Measurements from ENCODE around the gene PLEKHM2.

Gene PLEKHM2

DNA sequence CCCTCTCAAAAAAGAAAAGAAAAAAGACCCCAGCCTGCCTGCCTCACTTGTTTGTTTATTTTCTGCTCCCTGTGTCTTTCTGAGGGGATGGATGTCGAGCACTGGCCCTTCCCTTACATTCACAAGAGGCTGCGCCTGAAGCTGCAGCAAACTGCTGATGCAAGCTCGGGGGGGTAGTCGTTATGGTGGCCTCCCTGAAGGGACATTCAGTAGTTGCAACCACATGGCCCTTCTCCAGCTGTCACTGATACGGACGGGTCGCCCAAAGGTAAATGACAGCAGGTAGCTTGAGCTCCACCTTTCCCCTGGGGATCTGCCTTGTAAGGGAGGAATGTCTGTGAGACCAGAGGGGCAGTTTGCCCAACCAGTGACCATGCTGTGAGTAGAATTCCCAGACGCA lies 17.7 kb downstream of the PLEKHM2 start:
- no peak for DNase-seq (ENCODE audit: low read depth in 2 of 2)

DNA sequence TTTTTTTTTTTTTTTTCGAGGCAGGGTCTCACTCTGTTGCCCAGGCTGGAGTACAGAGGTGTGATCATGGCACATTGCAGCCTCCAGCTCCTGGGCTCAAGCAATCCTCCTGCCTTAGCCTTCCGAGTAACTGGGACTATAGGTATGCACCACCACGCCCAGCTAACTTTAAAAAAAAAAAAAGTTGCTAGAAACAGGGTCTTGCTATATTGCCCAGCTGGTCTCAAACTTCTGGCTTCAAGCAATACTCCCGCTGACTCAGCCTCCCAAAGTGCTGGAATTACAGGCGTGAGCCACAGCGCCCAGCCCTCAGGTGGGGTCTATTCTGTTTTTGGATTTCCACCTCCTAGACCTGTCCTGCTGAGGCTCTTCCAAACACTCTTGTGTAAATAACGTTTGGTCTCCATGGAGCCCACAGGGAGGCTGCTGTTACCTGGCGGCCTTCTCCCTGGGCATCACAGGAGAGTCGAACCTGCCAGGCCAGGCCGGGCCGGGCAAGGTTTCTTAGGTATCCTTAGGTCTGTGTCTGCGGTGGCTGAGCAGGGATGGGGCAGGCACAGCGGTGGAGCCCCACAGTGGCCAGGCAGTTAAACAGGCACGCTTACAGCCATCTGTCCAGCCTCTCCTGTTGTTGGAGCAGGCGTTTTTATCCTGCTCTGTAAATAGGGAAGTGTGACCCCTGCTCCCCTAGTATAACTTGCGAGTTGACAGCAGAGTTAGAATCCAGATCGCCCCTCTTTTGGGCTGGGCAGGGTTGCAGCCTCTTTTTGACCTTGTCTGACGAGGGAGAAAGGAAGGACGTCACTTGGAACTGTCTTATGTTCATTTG lies 18.8 kb downstream of the PLEKHM2 start:
- DNase-seq (ENCODE audit: low read depth in 2 of 2) = no peak

DNA sequence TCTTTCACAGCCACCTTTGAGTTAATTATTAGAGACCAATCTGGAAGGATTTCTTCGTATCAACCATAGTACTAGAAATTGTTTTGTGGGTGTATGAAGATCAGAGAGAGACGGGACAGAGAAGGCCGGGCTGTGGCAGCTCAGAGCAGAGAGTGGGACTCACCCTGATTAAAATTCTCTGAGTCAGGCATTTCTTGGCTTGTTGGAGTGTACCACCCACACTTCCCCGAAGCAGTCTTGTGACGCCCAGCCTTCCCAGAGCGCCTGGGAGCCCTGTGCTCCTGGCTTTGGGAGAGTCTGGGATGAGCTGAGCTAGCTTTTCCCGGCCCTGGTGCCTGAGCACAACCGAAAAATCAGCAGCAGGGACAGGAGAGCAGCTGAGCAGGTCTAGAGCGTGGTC lies 19.4 kb downstream of the PLEKHM2 start:
- no peak for DNase-seq (ENCODE audit: low read depth in 2 of 2)

DNA sequence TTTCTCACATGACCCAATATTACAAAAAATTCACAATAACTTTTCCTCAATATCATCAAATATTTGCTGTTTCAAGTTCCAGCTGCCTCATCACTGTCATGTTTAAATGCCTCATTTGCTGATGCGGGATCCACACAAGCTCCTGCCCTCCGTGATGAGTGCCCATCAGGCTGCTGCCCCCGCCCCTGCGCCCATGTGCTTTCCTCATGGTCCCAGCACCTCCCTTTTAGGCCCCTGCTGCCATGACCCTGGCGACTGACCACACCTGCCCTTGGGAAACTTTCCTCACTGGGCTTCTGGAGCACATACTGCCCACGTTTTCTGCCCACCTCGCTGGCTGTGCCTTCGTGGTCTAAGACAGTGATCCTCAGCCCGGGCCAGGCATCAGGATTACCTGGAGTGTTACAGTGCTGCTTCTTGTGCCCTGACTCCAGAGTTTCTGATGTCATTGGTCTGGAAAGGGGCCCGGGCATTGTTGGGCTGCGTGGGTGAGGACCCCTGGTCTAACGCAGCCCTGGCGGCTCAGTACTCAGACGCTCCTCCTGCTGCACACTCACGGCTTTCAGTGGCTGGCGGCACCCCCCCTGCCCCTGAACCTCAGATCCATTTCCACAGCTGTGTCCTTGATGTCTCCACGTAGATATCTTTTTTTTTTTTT lies 20.5 kb downstream of the PLEKHM2 start:
- no peak for DNase-seq (ENCODE audit: low read depth in 2 of 2)

DNA sequence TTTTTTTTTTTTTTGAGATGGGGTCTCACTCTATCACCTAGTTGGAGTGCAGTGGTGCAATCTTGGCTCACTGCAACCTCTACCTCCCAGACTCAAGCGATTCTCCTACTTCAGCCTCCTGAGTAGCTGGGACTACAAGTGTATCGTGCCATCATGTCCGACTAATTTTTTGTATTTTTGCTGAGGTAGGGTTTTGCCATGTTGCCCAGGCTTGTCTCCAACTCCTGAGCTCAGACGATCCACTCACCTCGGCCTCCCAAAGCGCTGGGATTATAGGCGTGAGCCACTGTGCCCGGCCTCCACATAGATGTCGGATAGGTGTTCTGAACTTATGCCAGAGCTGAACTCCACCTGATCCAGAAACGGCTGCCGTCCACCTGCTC lies 21.1 kb downstream of the PLEKHM2 start:
- DNase-seq (ENCODE audit: low read depth in 2 of 2) = no peak

DNA sequence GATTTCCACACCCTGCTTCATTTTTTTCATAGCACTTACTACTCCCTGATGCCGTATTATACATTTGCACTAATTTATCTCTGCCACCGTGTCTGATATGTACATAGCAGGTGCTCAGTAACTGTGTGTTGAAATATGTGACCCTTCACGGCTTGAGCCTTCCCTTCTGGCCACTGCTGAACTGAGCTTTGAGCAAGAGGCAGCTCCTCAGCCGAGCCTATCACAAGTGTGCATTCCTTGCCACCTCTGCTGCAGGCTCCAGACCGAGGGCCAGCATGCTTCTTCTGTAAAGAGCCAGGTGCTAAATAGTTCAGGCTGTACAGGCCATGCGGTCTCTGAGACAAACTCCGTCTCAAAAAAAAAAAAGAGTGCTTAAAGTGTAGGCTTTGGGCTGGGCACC lies 22.6 kb downstream of the PLEKHM2 start:
- no peak for DNase-seq (ENCODE audit: low read depth in 2 of 2)

DNA sequence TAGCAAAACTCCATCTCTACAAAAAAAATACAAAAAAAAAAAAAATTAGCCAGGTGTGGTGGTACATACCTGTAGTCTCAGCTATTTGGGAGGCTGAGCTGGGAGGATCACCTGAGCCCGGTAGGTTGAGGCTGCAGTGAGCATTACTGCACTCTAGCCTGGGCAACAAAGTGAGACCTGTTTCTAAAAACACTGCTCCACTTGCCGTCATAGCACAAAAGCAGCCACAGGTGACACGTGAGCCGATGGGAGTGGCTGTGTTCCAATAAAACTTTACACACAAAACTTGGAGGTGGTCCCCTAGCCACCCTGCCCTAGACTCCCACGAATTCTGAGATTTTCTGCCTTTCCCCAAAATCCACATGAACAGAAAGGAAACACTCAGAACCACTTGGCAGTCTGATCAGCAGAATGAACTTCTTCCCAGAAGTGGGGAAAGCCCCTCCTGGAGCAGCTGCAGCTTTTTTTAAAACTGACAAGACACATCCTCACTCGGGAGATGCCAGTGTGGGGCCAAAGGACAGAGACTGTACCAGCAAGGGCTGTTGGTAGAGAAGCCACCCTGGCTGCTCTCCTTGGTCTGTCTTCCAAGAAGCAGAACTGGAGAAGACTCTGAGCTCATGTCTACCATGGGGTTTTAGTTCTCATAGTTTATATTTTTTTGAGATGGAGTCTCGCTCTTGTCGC lies 23.3 kb downstream of the PLEKHM2 start:
- DNase-seq (ENCODE audit: low read depth in 2 of 2) = no peak

DNA sequence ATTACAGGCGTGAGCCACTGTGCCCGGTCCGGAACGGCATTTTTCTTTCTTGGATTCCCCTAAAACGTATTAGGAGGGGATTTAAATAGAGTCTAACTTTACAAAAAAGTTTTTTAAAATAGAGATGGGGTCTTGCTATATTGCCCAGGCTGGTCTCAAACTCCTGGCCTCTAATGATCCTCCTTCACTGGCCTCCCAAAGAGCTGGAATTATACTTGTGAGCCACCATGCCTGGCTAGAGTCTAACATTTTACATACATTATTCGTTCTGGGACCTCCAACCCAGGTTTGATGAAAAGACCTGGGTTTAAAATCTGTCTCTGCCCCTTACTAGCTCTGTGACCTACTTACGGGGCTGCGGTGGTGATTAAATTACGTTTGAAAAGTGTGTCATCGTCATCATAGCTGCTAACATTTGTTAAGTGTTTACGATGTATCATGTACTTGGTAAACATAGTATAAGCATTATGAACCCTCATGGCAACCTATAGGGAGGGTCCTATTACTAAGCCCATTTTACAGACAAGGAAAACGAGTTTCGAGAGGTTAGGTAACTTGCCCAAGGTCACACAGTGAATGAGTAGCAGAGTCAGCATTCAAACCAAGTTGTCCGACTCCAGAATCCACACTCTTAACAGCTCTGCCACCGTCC lies 24.5 kb downstream of the PLEKHM2 start:
- no peak for DNase-seq (ENCODE audit: low read depth in 2 of 2)

DNA sequence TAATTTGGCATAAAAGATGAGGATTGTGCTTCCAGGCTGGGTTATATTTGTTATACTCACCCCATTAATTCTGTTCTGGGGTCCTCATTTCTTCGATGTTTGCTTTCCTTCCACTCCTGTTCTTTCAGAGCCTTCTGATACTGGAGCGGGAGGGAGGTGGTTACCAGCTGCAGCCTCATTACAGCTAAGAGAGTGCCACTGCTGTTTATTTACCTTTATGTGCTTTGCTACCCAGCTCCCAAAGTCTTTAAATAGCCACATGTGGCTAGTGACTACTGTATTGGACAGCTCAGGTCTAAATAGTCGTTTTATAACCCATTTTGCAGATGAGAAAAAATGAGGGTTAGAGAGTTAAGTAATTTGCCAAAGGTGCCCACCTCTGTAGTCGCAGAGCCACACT lies 25.1 kb downstream of the PLEKHM2 start:
- DNase-seq (ENCODE audit: low read depth in 2 of 2) = no peak

DNA sequence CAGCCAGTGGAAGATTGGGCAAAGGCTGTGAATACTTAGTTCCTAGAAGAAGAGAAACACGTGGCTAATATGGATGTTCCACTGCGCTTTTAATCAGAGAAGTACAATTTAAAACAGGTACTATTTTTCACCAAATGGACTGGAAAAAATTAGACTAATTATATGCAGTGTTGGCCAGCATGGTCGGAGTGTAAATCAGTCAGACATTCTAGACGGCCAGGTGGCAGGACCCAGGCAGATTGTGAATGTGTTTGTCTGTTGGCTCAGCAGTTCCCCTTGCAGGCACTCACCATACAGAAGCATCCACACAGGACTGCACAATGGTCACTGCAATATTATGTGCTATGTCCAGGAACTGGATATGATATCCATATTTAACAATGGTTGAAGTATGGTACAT lies 28.0 kb downstream of the PLEKHM2 start:
- DNase-seq (ENCODE audit: low read depth in 2 of 2) = no peak

DNA sequence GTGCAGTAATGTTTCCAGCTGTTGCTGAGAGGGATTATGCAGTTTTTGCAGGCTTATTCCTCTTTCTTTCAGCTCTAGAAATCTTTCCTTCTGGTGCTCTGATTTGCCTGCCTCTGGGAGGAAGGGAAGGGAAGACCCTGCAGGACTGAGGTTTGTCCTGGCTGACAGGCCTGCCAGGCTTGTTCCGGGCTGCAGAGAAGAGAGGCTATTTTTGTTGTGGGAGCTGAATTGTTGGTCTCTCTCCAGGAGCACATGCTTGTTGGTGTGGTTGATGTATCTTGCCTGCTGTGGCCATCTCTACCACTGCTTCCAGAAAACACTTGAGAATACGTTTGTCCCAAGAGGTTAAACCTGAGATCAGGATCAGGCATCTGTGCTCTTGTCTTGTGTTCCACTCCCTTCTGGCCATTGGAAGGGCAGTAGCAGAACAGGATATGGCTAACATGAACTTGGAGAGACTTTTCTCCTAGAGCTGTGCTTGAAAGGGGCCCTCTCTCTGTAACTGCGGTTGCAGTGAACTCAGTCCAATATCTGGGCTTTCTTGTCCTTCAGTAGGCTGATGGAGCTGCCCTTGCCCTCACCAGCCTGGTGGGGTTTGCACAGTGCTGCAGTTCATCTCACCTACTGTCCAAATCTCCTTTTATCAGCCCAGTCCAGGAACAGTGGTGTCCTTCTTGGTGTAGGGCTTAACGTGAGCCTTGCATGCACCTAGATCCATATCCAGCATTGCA lies 30.5 kb downstream of the PLEKHM2 start:
- DNase-seq (ENCODE audit: low read depth in 2 of 2) = no peak

DNA sequence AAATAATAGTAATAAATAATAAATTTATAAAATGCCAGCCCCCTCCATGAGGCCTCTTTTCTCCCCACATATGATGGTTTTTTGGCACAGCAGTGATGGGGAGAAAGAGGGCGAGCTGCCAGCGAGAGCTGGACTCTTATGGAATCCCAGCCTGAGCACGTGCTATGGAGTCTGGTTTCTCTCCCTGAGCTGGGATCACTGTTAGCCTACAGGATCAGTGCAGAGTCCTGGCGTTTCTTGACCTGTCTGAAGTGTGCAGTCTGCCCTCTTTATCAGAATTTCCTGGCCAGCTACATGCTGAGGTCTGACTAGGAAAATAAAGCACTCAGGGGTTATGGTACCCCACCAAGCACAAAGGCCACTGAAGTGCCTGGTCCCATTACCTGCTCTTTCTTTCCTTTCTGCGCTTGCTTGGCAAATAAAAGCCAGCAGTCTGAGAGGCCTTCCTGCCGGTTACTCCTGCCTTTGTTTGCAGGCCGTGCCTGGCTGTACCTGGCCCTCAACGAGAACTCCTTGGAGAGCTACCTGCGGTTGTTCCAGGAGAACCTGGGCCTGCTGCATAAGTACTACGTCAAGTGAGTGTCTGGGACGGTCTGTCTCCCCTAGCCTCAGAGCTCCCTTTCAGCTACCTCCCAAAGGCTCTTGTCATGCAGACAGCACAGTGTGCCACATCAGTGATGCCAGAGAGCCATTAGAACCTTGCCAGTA lies 33.5 kb downstream of the PLEKHM2 start:
- no peak for DNase-seq (ENCODE audit: low read depth in 2 of 2)

DNA sequence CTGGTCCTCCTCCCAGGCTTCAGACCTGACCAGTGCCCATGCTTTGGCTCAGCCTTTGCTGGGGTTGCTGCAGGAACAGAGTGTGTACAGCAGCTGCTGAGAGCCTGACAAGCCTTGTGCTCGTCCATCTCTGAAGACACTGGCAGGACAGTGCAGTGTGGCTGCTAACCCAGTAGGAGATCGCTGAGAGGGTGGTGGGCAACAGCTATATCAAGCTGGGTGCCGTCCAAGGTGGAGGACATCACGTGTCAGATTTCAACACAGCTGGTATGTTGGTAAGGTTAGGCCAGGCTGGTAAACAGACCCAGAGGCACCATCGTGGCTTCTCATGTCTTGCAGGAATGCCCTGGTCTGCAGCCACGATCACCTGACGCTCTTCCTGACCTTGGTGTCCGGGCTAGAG lies 34.1 kb downstream of the PLEKHM2 start:
- DNase-seq (ENCODE audit: low read depth in 2 of 2) = no peak

DNA sequence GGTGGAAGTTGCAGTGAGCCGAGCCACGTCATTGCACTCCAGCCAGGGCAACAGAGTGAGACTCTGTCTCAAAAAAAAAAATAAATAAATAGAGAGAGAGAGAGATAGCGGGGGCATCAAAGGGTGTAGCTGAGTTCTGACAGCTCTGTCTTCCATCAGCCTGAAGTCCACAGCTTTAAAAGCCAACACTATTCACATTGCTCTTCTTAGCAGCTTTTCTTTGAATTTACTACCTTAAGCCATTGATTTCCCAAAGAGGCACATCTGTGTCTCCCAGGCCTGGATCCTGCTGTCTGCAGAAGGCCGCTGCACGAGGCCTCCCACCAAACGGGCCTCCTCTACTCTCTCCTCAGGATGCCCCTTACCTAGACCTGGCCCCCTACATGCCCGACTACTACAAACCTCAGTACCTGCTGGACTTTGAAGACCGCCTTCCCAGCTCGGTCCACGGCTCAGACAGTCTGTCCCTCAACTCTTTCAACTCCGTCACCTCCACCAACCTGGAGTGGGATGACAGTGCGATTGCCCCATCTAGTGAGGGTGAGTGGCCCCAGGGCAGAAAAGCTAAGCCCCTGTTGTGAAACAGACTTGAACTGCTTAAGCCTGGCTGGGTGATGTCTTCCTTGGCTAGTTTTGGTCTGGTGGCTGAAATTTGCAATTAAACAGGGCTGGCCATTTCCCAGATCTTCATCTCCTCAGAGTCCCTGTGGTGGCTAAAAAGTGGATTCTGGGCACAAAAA lies 35.4 kb downstream of the PLEKHM2 start:
- no peak for DNase-seq (ENCODE audit: low read depth in 2 of 2)

DNA sequence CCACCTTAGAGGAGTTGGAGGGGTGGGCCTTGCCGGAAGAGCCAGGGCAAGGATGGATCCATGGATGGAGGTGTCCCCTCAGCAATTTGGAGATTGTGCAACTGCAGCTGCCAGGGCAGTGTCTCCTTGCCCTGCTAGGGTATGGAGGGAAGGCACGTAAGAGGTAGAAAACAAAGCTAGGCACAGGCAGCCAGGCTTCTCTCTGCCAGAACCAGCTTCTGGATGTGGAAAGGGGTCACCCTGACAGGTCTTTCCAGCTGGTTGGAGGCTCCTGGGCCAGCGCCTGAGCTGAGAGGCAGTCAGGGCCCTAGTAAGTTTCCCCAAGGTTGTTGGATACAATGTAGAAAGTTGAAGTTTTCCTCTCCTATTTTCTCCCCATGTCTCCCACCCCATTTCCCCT lies 36.7 kb downstream of the PLEKHM2 start:
- no peak for DNase-seq (ENCODE audit: low read depth in 2 of 2)

DNA sequence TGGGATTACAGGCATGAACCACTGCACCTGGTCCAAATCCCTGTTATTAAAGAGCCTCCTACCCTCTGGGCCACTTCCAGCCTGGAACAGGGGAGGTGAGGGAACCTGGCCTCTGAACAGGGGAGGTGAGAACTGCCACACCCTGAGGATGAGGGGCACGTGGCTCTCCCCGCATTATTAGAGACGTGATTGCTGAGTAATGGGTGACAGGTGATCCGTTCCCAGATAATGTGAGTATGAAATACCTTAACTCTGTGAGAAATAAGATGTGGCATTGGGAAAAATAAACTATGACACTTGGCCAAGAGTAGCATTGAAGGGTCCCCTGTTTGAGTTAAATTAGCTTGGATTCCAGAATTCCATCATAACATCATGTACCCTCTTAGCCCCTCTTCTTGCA lies 38.3 kb downstream of the PLEKHM2 start:
- DNase-seq (ENCODE audit: low read depth in 2 of 2) = no peak

DNA sequence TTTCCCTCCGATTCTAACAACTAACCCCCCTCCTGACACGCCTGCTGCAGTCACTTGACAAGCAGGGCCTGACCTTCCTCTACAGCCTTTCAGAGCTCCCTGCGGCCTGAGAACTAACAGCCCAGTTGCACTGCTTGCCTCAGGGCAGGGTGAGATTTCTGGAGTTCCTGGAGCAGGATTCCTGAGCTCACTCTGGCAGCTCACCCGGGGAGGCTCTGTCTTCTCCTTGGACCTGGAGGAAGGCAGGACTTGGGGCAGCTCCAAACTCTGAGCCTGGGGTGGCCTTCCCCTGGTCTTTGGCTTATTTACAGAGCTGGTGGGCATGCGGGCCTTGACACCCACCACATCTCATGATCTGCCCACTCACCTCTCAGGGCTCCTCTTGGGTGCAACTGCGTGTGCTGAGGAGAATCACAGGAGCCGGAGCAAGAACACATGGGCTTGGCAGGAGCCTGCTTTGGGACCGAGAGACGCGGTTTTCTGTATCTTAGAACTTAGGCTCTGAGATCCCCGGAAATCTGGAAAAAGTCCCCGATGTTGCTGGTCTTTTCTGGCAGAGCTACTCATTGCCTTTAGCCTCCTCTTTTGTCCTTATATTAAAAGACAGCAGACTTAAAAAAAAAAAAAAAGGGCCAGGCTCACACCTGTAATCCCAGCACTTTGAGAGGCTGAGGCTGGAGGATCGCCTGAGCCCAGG lies 38.9 kb downstream of the PLEKHM2 start:
- DNase-seq (ENCODE audit: low read depth in 2 of 2) = no peak

DNA sequence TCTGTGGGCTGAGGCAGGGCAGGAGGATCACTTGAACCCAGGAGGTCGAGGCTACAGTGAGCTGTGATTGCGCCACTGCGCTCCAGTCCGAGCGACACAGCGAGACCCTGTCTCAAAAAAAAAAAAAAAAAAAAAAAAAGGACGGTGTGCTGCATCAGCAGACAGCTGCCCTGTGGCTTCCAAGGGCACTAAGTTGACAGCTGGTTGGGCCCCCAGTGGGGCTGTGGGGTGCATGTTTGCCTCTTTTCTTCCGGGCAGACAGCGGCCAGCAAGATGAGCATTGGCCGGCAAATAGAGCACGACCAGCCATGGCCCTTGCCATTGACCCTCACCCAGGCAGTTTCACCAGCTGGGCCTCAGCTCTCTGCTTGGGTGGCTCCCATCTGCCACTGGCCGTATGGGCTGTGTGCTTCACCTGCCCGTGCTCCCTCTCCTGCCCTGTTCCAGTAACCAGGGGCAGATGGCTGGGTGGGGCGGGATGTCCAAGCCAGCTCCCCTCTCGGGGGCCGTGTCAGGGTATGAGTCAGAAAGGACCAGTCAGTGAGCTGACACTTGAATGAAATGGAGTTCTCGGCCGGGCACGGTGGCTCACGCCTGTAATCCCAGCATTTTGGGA lies 39.6 kb downstream of the PLEKHM2 start:
- DNase-seq (ENCODE audit: low read depth in 2 of 2) = no peak

Data from stimulated activated CD4-positive, alpha-beta T cell treated with anti-CD3 and anti-CD28 coated beads, Interleukin-15, amount 100 ng/mL, for 48 hours (primary cell).